ENCODE measurements around the gene ACSL5. TPM values are rescaled to one million over a fixed set of nuclear protein-coding genes. Genes with fewer than 3 reads are reported as not detected.
"Not testable (repeated sequence)": the region's sequence is repeated elsewhere in the genome, so short reads cannot be mapped to it uniquely, and the experiment has no call there.

ACSL5 gene
- total and polyA plus RNA-seq, 3 experiments from 2014 or later = 53.3 to 85.5 (median 53.7) TPM

GRCh38 chr10:112383325-112383724 lies 9.4 kb downstream of the ACSL5 start:
- ChIA-PET CTCF (interaction anchor here (1.3 to 4.7 kb wide), 3 partner anchors 8 to 52 kb away, joined by 3 to 26 read pairs (median 3); partner anchors contain the start of gene ACSL5), POLR2A (interaction anchor here (1.0 kb wide), 1 partner anchor 9 kb away, joined by 3 read pairs; the partner anchor contains the start of gene ACSL5)
- Mint-ChIP-seq H3K36me3 (peaks cover 0 to 52% (median 5%) of the 10 kb centered on the region in 3 donors), H3K4me3 (no peak overlapping the region), H3K4me1 (peaks cover 76 to 96% (median 92%) of the 10 kb centered on the region in 3 donors), H3K9me3 (no peaks in the 10 kb centered on the region), H3K27me3 (no peaks in the 10 kb centered on the region), H3K27ac (peak overlapping the region in 6 of 8 donors; percentile 27 to 71 (median 54))
- H3K36me3 ChIP-seq (ENCODE audit: insufficient read depth, low read length) = no peaks in the 10 kb centered on the region
- H3K27ac ChIP-seq (ENCODE audit: low read depth, low read length) = no peak overlapping the region
- DNase-seq = no peak
- peaks cover 35% of the 10 kb centered on the region for H3K4me1 ChIP-seq (ENCODE audit: insufficient read depth, low read length)
- H3K4me3 ChIP-seq (ENCODE audit: low read length) = no peak overlapping the region
- no peaks in the 10 kb centered on the region for H3K9me3 ChIP-seq (ENCODE audit: low read length)
- no peaks in the 10 kb centered on the region for H3K27me3 ChIP-seq (ENCODE audit: insufficient read depth, low read length, poor library complexity, severe bottlenecking)

- peaks cover 36% of the 10 kb centered on the region for H3K4me1 ChIP-seq (ENCODE audit: insufficient read depth, low read length)
- Mint-ChIP-seq H3K4me3 (no peak overlapping the region), H3K27ac (peak overlapping the region; percentile 12 to 89 (median 76)), H3K36me3 (peaks cover 0 to 48% (median 5%) of the 10 kb centered on the region in 3 donors), H3K4me1 (peaks cover 77 to 96% (median 93%) of the 10 kb centered on the region in 3 donors), H3K27me3 (no peaks in the 10 kb centered on the region), H3K9me3 (no peaks in the 10 kb centered on the region)
- no peaks in the 10 kb centered on the region for H3K36me3 ChIP-seq (ENCODE audit: insufficient read depth, low read length)
- H3K27me3 ChIP-seq (ENCODE audit: insufficient read depth, low read length, poor library complexity, severe bottlenecking) = no peaks in the 10 kb centered on the region
- POLR2A ChIA-PET = interaction anchor here (0.5 kb wide), 1 partner anchor 38 kb away, joined by 4 read pairs; no protein-coding TSS in a partner anchor
- no peak for DNase-seq
- no peak overlapping the region for H3K27ac ChIP-seq (ENCODE audit: low read depth, low read length)
- H3K9me3 ChIP-seq (ENCODE audit: low read length) = no peaks in the 10 kb centered on the region
- CTCF ChIA-PET = interaction anchor here (1.3 to 4.7 kb wide), 2 partner anchors 9 to 14 kb away, joined by 3 to 26 read pairs; partner anchors contain the start of gene ACSL5
- H3K4me3 ChIP-seq (ENCODE audit: low read length) = no peak overlapping the region
Measured at GRCh38 chr10:112384141-112384540, 10.2 kb downstream of the ACSL5 start.

GRCh38 chr10:112385201-112385600 lies 11.3 kb downstream of the ACSL5 start:
- Histone ChIP-seq H3K27me3 (ENCODE audit: insufficient read depth, low read length, poor library complexity, severe bottlenecking) (no peaks in the 10 kb centered on the region), H3K4me3 (ENCODE audit: low read length) (no peak overlapping the region), H3K27ac (ENCODE audit: low read depth, low read length) (no peak overlapping the region), H3K4me1 (ENCODE audit: insufficient read depth, low read length) (peaks cover 37% of the 10 kb centered on the region), H3K36me3 (ENCODE audit: insufficient read depth, low read length) (no peaks in the 10 kb centered on the region), H3K9me3 (ENCODE audit: low read length) (no peaks in the 10 kb centered on the region)
- H3K27me3 Mint-ChIP-seq = no peaks in the 10 kb centered on the region
- peaks cover 77 to 96% (median 93%) of the 10 kb centered on the region in 3 donors for H3K4me1 Mint-ChIP-seq
- ChIA-PET CTCF (interaction anchor here (4.7 kb wide), 1 partner anchor 10 kb away, joined by 26 read pairs; the partner anchor contains the start of gene ACSL5), POLR2A (no interaction called here)
- peaks cover 0 to 39% (median 5%) of the 10 kb centered on the region in 3 donors for H3K36me3 Mint-ChIP-seq
- no peak overlapping the region for H3K4me3 Mint-ChIP-seq
- no peak for DNase-seq
- H3K27ac Mint-ChIP-seq = peak overlapping the region in 6 of 8 donors; percentile 1 to 89 (median 27)
- no peaks in the 10 kb centered on the region for H3K9me3 Mint-ChIP-seq

GRCh38 chr10:112388056-112388455 lies 14.1 kb downstream of the ACSL5 start:
- POLR2A ChIA-PET = interaction anchor here (0.7 kb wide), 2 partner anchors 9 to 47 kb away, joined by 3 to 6 read pairs; no protein-coding TSS in a partner anchor
- H3K4me1 ChIP-seq (ENCODE audit: insufficient read depth, low read length) = peaks cover 43% of the 10 kb centered on the region
- H3K4me3 ChIP-seq (ENCODE audit: low read length); DNase-seq; H3K36me3 ChIP-seq (ENCODE audit: insufficient read depth, low read length); H3K9me3 Mint-ChIP-seq; H3K27ac ChIP-seq (ENCODE audit: low read depth, low read length); H3K9me3 ChIP-seq (ENCODE audit: low read length); H3K27me3 Mint-ChIP-seq; H3K27me3 ChIP-seq (ENCODE audit: insufficient read depth, low read length, poor library complexity, severe bottlenecking): not testable (repeated sequence)
- CTCF ChIA-PET = interaction anchor here (1.0 to 2.3 kb wide), 3 partner anchors 13 to 16 kb away, joined by 3 to 8 read pairs (median 3); no protein-coding TSS in a partner anchor
- peak overlapping the region; percentile 39 to 98 (median 93) for H3K27ac Mint-ChIP-seq
- H3K36me3 Mint-ChIP-seq = peaks cover 0 to 15% (median 3%) of the 10 kb centered on the region in 3 donors
- peaks cover 68 to 84% (median 83%) of the 10 kb centered on the region in 3 donors for H3K4me1 Mint-ChIP-seq
- H3K4me3 Mint-ChIP-seq = peak overlapping the region in 1 of 7 donors; percentile 37

- Mint-ChIP-seq H3K27ac (peak overlapping the region; percentile 39 to 98 (median 93)), H3K4me3 (peak overlapping the region in 1 of 7 donors; percentile 1), H3K9me3 (no peaks in the 10 kb centered on the region), H3K4me1 (peaks cover 69 to 84% (median 83%) of the 10 kb centered on the region in 3 donors), H3K27me3 (no peaks in the 10 kb centered on the region), H3K36me3 (peaks cover 0 to 14% (median 3%) of the 10 kb centered on the region in 3 donors)
- Histone ChIP-seq H3K36me3 (ENCODE audit: insufficient read depth, low read length) (no peaks in the 10 kb centered on the region), H3K9me3 (ENCODE audit: low read length) (no peaks in the 10 kb centered on the region), H3K27me3 (ENCODE audit: insufficient read depth, low read length, poor library complexity, severe bottlenecking) (no peaks in the 10 kb centered on the region), H3K4me1 (ENCODE audit: insufficient read depth, low read length) (peaks cover 43% of the 10 kb centered on the region), H3K4me3 (ENCODE audit: low read length) (no peak overlapping the region), H3K27ac (ENCODE audit: low read depth, low read length) (no peak overlapping the region)
- CTCF ChIA-PET = interaction anchor here (0.8 to 2.1 kb wide), 3 partner anchors 14 to 17 kb away, joined by 3 to 7 read pairs (median 5); partner anchors contain the start of gene ACSL5
- POLR2A ChIA-PET = no interaction called here
- DNase-seq = no peak
Measured at GRCh38 chr10:112388548-112388947, 14.6 kb downstream of the ACSL5 start.

GRCh38 chr10:112389271-112389822 lies 15.4 kb downstream of the ACSL5 start:
- Histone ChIP-seq H3K4me3 (ENCODE audit: low read length) (peak overlapping the region; percentile 5), H3K36me3 (ENCODE audit: insufficient read depth, low read length) (no peaks in the 10 kb centered on the region), H3K27me3 (ENCODE audit: insufficient read depth, low read length, poor library complexity, severe bottlenecking) (no peaks in the 10 kb centered on the region), H3K4me1 (ENCODE audit: insufficient read depth, low read length) (peaks cover 40% of the 10 kb centered on the region), H3K9me3 (ENCODE audit: low read length) (no peaks in the 10 kb centered on the region), H3K27ac (ENCODE audit: low read depth, low read length) (peak overlapping the region; percentile 64)
- ChIA-PET CTCF (interaction anchor here (0.8 to 2.1 kb wide), 3 partner anchors 12 to 18 kb away, joined by 3 to 7 read pairs (median 5); partner anchors contain the start of gene ACSL5), POLR2A (interaction anchor here (0.6 to 1.3 kb wide), 3 partner anchors 14 to 68 kb away, joined by 3 to 7 read pairs (median 3); no protein-coding TSS in a partner anchor)
- Mint-ChIP-seq H3K9me3 (no peaks in the 10 kb centered on the region), H3K27ac (peak overlapping the region; percentile 39 to 98 (median 93)), H3K4me1 (peaks cover 68 to 80% (median 78%) of the 10 kb centered on the region in 3 donors), H3K27me3 (no peaks in the 10 kb centered on the region), H3K4me3 (peak overlapping the region in 6 of 7 donors; percentile 25 to 61 (median 46)), H3K36me3 (peaks cover 0 to 11% (median 4%) of the 10 kb centered on the region in 3 donors)
- DNase-seq = peak in 4 of 5 donors; percentile 18 to 70 (median 58)

GRCh38 chr10:112390125-112390703 lies 16.3 kb downstream of the ACSL5 start:
- DNase-seq = no peak
- Histone ChIP-seq H3K27me3 (ENCODE audit: insufficient read depth, low read length, poor library complexity, severe bottlenecking) (no peaks in the 10 kb centered on the region), H3K27ac (ENCODE audit: low read depth, low read length) (no peak overlapping the region), H3K4me3 (ENCODE audit: low read length) (no peak overlapping the region), H3K9me3 (ENCODE audit: low read length) (no peaks in the 10 kb centered on the region), H3K36me3 (ENCODE audit: insufficient read depth, low read length) (peaks cover 3% of the 10 kb centered on the region), H3K4me1 (ENCODE audit: insufficient read depth, low read length) (peaks cover 34% of the 10 kb centered on the region)
- ChIA-PET CTCF (interaction anchor here (2.1 kb wide), 1 partner anchor 19 kb away, joined by 7 read pairs; no protein-coding TSS in a partner anchor), POLR2A (interaction anchor here (1.3 kb wide), 1 partner anchor 15 kb away, joined by 7 read pairs; no protein-coding TSS in a partner anchor)
- Mint-ChIP-seq H3K9me3 (no peaks in the 10 kb centered on the region), H3K27me3 (no peaks in the 10 kb centered on the region), H3K27ac (peak overlapping the region; percentile 26 to 98 (median 71)), H3K36me3 (peaks cover 0 to 9% (median 2%) of the 10 kb centered on the region in 3 donors), H3K4me1 (peaks cover 62 to 74% (median 69%) of the 10 kb centered on the region in 3 donors), H3K4me3 (peak overlapping the region in 1 of 7 donors; percentile 23)
